HepG2 (cell line): ENCODE results near the gene G6PC3. TPM values are rescaled to one million over a fixed set of nuclear protein-coding genes. Genes with fewer than 3 reads are reported as not detected.

ENCODE experiments used
- AGO2 ChIP-seq: fragments of 200-400 bp; formaldehyde crosslinking; optimal IDR thresholded peaks from 2 replicates; pipeline ENCODE3; 2017; ENCODE audit warnings: mild to moderate bottlenecking, low read depth, low read length, moderate library complexity
- CAMTA2 ChIP-seq: sonication (generic); formaldehyde crosslinking; IDR thresholded peaks from 2 replicates; pipeline ENCODE4 v1.4.0; 2020; ENCODE audit warnings: mild to moderate bottlenecking, missing genetic modification reagents, borderline replicate concordance
- CCDC6 ChIP-seq: sonication (generic); formaldehyde crosslinking; IDR thresholded peaks from 2 replicates; pipeline ENCODE4 v1.8.1; 2022; ENCODE audit warnings: mild to moderate bottlenecking, missing genetic modification reagents, moderate library complexity
- HNF4G ChIP-seq, 2 experiments: sonication (generic) in 1 of 2; formaldehyde crosslinking in 1 of 2; IDR thresholded peaks; 2 replicates each; pipeline versions ENCODE4 v1.4.0 to v1.6.1; 2011 to 2020; ENCODE audit warnings: borderline replicate concordance in 2 of 2, low read depth in 2 of 2, mild to moderate bottlenecking in 2 of 2, low read length in 1 of 2, missing genetic modification reagents in 1 of 2, moderate library complexity in 1 of 2
- MYC ChIP-seq: sonication (generic); formaldehyde crosslinking; IDR thresholded peaks from 2 replicates; pipeline ENCODE4 v1.9.0; 2021; ENCODE audit warnings: missing genetic modification reagents, borderline replicate concordance
- THAP11 ChIP-seq: IDR thresholded peaks from 2 replicates; pipeline ENCODE4 v1.6.1; 2016; ENCODE audit warnings: missing biosample characterization, missing genetic modification reagents
- ZBTB7B ChIP-seq: sonication (generic); formaldehyde crosslinking; IDR thresholded peaks from 2 replicates; pipeline ENCODE4 v1.4.0; 2020; ENCODE audit warnings: missing genetic modification reagents
- ZFP36L1 ChIP-seq: sonication (generic); formaldehyde crosslinking; IDR thresholded peaks from 2 replicates; pipeline ENCODE4 v1.8.0; 2022; ENCODE audit warnings: mild to moderate bottlenecking, missing genetic modification reagents, moderate library complexity
- ZNF33B ChIP-seq: sonication (generic); formaldehyde crosslinking; IDR thresholded peaks from 2 replicates; pipeline ENCODE4 v1.5.1; 2020; ENCODE audit warnings: mild to moderate bottlenecking, missing genetic modification reagents
- ZNF646 ChIP-seq: sonication (generic); formaldehyde crosslinking; IDR thresholded peaks from 2 replicates; pipeline ENCODE4 v1.9.0; 2021; ENCODE audit warnings: mild to moderate bottlenecking, missing genetic modification reagents
- ZNF709 ChIP-seq: sonication (generic); formaldehyde crosslinking; IDR thresholded peaks from 2 replicates; pipeline ENCODE4 v1.5.0; 2020; ENCODE audit warnings: mild to moderate bottlenecking, missing genetic modification reagents
- polyA plus RNA-seq, 8 experiments: library from polyadenylated mRNA; depleted of rRNA in 3 of 8; stranded (reverse) in 7 of 8; unstranded in 1 of 8; fragments of >200 nt; fragmentation: Illumina TruSeq in 4 of 8; extraction: Trizol in 4 of 8; gene quantifications; 2 replicates each; pipeline versions ENCODE4 v1.2.1 to v1.2.3, GENCODE V29; 2011 to 2016; ENCODE audit warnings: low read depth in 4 of 8, missing spikeins in 1 of 8, mixed read lengths in 1 of 8; ENCODE audit not compliant: insufficient read depth in 1 of 8
- total RNA-seq, 5 experiments: library from RNA; depleted of rRNA; stranded (reverse); fragments of >200 nt; fragmentation: Illumina TruSeq; extraction: Trizol; gene quantifications; 2 replicates each; pipeline ENCODE4 v1.2.3, GENCODE V29; 2016; ENCODE audit warnings: low read depth in 1 of 5
- TF ChIP-seq, protein P1 (sequence below): sonication (generic); formaldehyde crosslinking; IDR thresholded peaks from 2 replicates; pipeline ENCODE4 v1.8.0; 2023; ENCODE audit warnings: mild to moderate bottlenecking, missing genetic modification reagents
- TF ChIP-seq, protein P2 (sequence below): sonication (generic); formaldehyde crosslinking; IDR thresholded peaks from 2 replicates; pipeline ENCODE4 v1.5.0; 2020; ENCODE audit warnings: mild to moderate bottlenecking, missing genetic modification reagents, moderate library complexity
- TF ChIP-seq, protein P3 (sequence below): sonication (generic); formaldehyde crosslinking; IDR thresholded peaks from 2 replicates; pipeline ENCODE4 v1.5.0; 2020; ENCODE audit warnings: missing genetic modification reagents, mild to moderate bottlenecking, borderline replicate concordance

The G6PC3 gene
- total and polyA plus RNA-seq, 2 of the 13 experiments (the other 11 are each of a cell fraction or from before 2014, with no cell fraction given): 38.5 to 75.8 TPM

GRCh38 chr17:44122816-44123355 lies 52.4 kb downstream of the G6PC3 start (continued):
- TF ChIP-seq ZNF646 (no peak), CCDC6 (CRISPR knock-in tag) (0 out of 2 replicates have a peak, but pooled peaks have one; percentile 72), ZNF709 (no peak), MYC (0 out of 2 replicates have a peak, but pooled peaks have one; percentile 33), ZBTB7B (CRISPR knock-in tag) (peak; percentile 48; the same call in 1 of the 2 replicates), CAMTA2 (CRISPR knock-in tag) (0 out of 2 replicates have a peak, but pooled peaks have one; percentile 38), ZFP36L1 (CRISPR knock-in tag) (peak; percentile 70; the same call in 1 of the 2 replicates), THAP11 (CRISPR knock-in tag) (no peak), HNF4G (IDR thresholded peaks at IDR 0.05; ENCODE audit: borderline replicate concordance, low read depth, low read length) (no peak), HNF4G (CRISPR knock-in tag; IDR thresholded peaks at IDR 0.05; ENCODE audit: borderline replicate concordance, low read depth) (peak; percentile 22; the same call in 1 of the 2 replicates), ZNF33B (CRISPR knock-in tag) (peak; percentile 56; the same call in 1 of the 2 replicates), AGO2 (peak; percentile 18)
- TF ChIP-seq, protein P1, sequence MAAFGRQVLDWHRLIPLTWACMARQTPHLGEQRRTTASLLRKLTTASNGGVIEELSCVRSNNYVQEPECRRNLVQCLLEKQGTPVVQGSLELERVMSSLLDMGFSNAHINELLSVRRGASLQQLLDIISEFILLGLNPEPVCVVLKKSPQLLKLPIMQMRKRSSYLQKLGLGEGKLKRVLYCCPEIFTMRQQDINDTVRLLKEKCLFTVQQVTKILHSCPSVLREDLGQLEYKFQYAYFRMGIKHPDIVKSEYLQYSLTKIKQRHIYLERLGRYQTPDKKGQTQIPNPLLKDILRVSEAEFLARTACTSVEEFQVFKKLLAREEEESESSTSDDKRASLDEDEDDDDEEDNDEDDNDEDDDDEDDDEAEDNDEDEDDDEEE (CRISPR knock-in tag): no peak
- TF ChIP-seq, protein P2, sequence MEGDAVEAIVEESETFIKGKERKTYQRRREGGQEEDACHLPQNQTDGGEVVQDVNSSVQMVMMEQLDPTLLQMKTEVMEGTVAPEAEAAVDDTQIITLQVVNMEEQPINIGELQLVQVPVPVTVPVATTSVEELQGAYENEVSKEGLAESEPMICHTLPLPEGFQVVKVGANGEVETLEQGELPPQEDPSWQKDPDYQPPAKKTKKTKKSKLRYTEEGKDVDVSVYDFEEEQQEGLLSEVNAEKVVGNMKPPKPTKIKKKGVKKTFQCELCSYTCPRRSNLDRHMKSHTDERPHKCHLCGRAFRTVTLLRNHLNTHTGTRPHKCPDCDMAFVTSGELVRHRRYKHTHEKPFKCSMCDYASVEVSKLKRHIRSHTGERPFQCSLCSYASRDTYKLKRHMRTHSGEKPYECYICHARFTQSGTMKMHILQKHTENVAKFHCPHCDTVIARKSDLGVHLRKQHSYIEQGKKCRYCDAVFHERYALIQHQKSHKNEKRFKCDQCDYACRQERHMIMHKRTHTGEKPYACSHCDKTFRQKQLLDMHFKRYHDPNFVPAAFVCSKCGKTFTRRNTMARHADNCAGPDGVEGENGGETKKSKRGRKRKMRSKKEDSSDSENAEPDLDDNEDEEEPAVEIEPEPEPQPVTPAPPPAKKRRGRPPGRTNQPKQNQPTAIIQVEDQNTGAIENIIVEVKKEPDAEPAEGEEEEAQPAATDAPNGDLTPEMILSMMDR (CRISPR knock-in tag): peak; percentile 24; the same call in 1 of the 2 replicates
- TF ChIP-seq, protein P3, sequence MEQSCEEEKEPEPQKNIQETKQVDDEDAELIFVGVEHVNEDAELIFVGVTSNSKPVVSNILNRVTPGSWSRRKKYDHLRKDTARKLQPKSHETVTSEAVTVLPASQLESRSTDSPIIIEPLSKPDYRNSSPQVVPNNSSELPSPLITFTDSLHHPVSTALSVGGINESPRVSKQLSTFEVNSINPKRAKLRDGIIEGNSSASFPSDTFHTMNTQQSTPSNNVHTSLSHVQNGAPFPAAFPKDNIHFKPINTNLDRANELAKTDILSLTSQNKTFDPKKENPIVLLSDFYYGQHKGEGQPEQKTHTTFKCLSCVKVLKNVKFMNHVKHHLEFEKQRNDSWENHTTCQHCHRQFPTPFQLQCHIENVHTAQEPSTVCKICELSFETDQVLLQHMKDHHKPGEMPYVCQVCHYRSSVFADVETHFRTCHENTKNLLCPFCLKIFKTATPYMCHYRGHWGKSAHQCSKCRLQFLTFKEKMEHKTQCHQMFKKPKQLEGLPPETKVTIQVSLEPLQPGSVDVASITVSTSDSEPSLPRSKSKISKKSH: peak; percentile 52; the same call in 1 of the 2 replicates
